Germinal center (tissue), 1 donor: ENCODE data around the gene ATPAF1.
"Not testable (repeated sequence)": the region's sequence is repeated elsewhere in the genome, so short reads cannot be mapped to it uniquely, and the experiment has no call there.

ENCODE experiments used
- DNase-seq: peaks from one replicate; pipeline ENCODE4 v3.0.0; 2012; ENCODE audit warnings: mixed read lengths, low spot score

Gene ATPAF1, protein sequence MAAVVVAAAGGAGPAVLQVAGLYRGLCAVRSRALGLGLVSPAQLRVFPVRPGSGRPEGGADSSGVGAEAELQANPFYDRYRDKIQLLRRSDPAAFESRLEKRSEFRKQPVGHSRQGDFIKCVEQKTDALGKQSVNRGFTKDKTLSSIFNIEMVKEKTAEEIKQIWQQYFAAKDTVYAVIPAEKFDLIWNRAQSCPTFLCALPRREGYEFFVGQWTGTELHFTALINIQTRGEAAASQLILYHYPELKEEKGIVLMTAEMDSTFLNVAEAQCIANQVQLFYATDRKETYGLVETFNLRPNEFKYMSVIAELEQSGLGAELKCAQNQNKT

DNA sequence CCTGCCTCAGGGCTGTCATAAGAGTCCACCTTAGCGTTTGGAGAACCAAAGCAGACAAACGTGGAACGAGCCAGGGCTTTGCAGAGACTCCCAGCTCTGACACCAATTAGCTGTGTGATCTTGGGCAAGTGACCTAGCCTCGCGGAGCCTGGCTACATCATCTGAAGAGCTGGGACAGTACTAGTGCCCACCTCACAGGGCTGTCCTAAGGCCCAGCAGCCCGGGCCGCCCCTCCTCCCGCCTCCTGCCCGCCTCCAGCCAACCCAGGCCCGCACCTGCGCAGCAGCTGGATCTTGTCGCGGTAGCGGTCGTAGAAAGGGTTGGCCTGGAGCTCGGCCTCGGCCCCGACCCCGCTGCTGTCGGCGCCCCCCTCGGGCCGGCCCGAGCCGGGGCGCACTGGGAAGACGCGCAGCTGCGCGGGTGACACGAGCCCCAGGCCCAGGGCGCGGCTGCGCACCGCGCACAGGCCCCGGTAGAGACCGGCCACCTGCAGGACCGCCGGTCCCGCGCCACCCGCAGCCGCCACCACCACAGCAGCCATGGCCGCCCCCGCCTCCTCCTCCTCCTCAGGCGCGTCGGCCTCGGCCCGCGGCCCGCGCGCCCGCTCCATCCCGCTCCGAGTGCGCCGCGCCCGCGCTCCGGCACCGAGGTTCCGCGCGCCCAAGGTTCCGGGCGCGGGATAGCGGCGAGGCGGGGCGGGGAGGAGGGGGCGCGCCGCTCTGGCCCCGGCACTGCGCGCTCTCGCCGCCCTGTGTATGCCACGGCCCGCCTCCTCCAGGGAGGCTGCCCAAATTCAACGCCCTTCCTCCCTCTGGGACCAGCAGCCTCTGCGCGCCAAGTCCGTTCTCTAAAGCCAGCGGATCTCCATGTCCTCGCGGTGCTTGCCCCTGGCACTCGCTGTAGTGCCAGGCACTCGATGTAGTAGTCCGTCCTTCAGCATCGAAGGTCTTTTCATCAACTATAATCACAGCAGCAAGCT, at the start of gene ATPAF1:
Gene ATPAF1 (minus strand): TSS at position 583 of the 979 bp plus-strand sequence. CDS start 42 bp downstream, at position 541.
- DNase-seq: peak; percentile 81

GRCh38 chr1:46717654-46718053, 49.5 kb upstream of the ATPAF1 start:
- DNase-seq: no peak

DNA sequence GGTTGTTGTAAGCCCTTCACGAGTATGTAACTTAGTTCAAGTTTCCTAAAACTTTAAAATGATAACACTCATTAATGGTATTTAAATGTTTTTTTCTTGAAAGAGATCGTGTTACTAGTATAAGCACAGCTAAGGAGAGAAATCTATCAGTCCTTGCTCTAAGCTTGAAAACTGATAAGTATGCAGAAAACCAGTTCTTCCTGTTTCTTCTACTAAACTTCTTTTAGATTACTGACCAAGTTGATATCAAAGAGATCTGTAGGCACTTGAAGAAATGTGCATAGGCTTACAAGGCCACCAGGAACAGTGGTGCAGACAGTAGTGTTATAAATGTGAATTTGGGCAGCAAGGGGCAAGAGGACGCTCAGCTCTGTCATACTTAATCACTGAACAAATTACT, 46.8 kb upstream of the ATPAF1 start:
- DNase-seq: no peak

- DNase-seq: no peak
Measured at GRCh38 chr1:46708121-46708520, 40.0 kb upstream of the ATPAF1 start.

DNA sequence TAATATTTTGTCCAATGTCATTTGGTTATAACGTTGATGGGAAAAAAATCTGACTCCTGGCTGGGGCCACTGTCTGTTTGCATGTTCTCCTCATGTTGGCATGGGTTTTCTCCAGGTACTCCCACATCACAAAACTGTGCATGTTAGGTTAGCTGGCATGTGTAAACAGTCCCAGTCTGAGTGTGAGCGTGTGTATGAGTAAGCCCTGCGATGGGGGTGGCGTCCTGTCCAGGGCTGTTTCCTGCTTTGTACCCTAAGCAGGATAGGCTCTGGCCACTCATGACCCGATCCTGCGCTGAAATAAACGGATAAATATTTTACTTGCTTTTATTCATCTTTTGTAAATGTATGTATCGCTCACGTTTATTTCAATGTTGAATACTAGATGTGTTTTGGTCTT, 37.2 kb upstream of the ATPAF1 start:
- no peak for DNase-seq

DNA sequence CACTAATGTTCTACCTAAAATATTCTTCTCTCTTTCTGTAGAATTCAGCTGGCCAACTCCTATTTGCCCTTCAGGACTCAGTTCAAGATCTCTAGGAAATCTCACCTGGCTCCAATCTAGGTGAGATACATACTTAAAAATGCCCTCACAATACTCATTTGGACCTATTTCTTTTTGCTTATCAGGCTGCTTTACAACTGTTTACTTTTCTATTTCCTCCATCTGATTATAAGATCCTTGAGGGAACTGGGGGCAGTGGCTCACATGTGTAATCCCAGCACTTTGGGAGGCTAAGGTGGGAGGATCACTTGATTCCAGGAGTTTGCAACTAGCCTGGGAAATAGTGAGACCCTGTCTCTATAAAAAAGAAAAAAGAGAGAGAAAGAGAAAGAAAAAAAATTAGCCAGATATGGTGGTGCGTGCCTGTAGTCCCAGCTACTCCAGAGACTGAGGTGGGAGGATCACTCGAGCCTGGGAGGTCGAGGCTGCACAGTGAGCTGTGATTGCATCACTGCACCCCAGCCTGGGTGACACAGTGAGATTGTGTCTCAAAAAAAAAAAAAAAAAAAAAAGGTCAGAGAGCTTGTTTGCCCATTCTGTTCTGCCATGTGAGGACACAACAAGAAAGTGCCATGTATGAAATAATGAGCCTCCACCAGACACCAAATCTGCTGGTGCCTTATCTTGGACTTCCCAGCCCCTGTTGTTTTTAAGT, 35.9 kb upstream of the ATPAF1 start:
- DNase-seq: no peak

DNA sequence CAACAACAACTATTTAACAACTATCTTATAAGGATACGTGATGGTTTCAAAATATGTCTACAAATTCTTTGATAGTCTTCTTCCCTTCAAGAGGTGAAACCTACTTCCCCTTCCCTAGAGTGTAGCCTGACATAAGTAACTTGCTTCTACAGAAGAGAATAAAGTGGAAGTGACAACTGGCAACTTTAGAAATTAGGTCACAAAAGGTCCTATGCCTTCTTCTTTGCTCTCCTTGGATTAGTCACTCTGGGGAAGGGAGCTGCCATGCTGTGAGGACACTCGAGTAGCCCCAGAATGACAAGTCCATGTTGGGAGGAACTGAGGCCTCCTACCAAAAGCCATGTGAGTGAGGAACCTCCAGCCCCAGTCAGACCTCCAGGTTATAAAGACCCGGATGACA, 31.5 kb upstream of the ATPAF1 start:
- no peak for DNase-seq

- DNase-seq: no peak
Measured at GRCh38 chr1:46697053-46697452, 28.9 kb upstream of the ATPAF1 start.

DNA sequence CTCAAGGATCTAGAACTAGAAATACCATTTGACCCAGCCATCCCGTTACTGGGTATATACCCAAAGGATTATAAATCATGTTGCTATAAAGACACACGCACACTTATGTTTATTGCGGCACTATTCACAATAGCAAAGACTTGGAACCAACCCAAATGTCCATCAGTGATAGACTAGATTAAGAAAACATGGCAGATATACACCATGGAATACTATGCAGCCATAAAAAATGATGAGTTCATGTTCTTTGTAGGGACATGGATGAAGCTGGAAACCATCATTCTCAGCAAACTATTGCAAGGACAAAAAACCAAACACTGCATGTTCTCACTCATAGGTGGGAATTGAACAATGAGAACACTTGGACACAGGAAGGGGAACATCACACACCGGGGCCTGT, 26.5 kb upstream of the ATPAF1 start:
- not testable (repeated sequence) for DNase-seq

DNA sequence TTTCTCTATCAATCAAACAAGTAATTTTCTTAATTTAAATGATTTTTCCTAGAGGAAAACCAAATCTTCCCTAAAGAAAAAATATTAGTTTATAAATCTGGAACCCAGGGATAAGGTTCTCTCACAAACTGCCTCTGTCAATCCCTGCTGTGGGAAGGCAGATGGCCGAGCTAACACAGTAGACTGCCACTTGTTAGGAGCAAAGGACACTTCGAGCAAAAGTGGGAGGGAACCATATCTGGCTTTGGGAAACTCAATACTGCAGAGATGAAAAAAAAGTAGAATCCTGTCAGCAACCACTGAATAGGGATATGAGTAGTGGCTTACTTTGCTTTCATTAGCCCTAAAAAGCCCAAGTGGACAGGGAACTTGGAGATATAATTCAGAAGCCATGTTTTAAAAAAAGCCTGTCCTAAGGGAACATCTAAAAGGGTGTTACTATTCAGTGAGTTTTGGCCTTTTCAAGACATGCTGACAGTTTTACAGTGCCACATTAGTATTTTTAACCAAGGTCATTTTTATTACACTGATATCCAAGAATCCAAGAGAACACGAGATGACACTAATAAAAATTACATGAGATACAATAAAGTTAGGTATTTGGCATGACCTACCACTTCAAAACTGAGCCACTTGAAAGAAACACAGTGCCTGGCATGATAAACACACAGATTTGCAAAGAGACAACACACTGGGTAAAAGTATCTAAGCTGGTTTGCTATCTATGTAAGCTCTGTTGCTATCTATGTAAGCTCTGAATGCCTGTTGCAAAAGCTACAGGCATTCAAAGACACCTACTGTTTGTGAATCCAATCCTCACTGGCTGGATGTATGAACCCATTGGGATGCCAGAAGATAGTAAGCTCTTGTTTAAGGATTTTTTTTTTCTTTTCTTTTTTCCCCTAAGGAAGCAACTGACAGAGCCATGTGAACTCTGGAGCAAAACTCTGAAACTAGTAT, 24.9 kb upstream of the ATPAF1 start:
- no peak for DNase-seq

- no peak for DNase-seq
Measured at GRCh38 chr1:46691997-46692790, 24.0 kb upstream of the ATPAF1 start.

GRCh38 chr1:46690931-46691421, 22.8 kb upstream of the ATPAF1 start:
- no peak for DNase-seq

DNA sequence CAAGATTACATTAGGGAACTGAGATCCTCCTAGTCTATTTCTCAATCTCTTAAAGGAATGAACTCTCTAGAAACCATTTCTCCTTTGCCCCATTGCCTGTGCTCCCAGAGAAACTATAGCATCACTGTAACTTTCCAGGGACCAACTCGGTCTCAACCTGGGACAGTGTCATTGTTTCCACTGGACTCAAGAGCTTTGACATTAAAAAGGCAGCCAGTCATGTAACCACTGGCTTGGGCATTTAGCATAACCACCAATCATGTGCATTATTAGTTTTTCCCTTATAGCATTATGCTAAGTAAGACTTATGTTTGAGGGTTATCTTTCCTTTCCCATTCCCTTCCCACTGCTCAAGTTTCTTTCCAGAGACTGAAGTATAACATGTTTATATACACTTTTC, 21.7 kb upstream of the ATPAF1 start:
- DNase-seq: no peak

DNA sequence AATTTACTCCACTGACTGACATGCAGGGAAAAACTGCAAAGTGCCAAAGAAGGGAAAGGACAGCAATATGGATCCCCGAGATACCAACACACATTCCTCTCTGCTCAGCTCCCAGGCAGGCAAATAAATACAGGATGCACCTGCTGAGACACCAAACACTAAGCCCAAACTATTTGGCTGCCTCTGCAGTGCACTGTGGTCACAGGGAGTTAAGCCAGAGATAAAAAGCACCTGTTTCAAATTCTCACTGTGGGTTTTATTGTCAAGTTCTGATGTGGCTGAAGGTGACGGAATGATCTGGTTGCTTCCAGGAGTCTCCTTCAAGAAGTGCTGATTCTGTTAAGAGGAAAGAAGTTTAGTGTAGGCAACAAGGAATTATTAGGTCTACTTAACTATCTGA, 21.2 kb upstream of the ATPAF1 start:
- DNase-seq: no peak

- no peak for DNase-seq
Measured at GRCh38 chr1:46687921-46688509, 19.9 kb upstream of the ATPAF1 start.

DNA sequence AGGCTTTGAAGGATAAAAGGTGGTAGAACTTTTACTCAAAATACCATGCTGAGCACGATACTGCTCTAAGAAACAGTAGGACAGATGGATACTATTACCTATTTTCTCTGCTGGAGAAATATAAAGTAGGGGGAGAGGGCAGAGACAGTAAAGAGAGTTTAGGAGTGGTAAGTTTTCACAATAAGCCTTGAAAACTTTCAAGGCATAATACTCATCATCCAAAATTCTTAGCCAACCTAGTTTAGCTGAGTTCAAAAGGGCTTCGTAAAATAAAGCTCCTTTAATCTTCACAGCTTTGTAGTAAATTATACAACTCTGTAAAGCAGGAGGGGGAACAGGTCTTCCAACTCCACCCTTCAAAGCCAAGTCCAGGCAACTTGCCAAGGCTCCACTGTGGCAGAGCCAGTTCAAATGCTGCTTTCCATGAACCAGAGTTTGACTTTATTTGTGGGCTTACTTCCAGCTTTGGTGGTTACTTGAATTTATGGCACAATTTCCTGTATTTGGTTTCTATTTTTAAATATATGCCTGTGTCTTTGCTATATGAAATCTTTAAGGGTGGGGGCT, 19.0 kb upstream of the ATPAF1 start:
- DNase-seq: no peak

- no peak for DNase-seq
Measured at GRCh38 chr1:46686255-46686654, 18.1 kb upstream of the ATPAF1 start.

DNA sequence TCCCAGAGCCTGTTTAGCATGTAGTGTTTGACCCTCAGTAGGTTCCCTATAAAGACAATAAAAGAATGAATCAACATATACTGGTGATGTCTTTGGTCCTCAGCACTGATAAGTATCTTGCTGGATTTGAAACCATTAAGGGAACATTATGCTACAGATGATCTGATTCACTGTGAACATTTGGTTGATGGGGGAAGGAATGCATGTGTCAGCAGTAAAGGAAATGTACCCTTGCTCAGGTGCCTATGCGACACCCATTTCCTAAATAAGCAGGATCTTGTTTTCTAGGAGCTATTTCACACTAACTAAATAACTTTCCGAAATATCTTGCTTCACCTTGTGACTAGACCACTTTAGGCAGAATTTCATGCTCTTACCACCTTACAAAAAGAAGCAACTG, 16.5 kb upstream of the ATPAF1 start:
- no peak for DNase-seq

GRCh38 chr1:46682064-46682463, 13.9 kb upstream of the ATPAF1 start:
- no peak for DNase-seq
